ENCODE data around the gene FBLN1.
"Not testable (repeated sequence)": the region's sequence is repeated elsewhere in the genome, so short reads cannot be mapped to it uniquely, and the experiment has no call there.

The FBLN1 gene

DNA sequence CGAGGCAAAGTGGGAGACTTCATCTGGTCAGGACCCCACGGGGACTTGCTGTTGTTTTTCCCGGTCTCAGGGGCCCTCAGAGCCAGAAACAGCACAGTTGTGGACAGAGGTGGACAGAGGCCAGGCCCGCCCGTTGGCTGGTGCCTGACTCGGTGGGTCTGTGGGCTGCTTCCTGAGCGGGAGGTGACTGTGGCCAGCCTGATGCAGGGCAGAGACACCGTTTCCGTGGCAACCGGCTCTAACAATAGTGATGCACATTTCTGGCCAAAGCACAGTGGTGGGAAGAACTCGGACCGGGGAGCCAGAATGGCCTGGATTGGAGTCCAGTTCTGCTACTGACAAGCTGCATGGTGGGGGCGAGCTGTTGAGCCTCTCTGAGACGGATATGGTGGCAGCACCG is 110.3 kb downstream of the FBLN1 start:
- no peak for DNase-seq (ENCODE audit: low spot score)

DNA sequence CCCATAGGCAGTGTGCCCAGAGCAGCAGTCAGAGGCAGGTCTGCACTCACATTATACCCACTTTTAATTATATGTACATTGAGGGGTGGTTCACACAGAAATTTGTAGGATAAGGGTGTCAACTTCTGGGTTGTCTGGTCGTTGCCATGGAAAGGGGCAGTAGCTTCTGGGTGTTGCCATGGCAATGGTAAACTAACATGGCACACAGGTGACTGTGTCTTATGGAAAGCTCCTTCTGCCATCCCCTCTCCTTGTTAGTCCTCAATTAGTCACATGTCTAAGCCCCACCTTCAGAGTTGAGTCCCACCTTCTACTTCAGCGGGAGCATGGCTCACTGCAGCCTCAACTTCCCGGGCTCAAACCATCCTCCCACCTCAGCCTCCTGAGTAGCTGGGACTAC is 112.7 kb downstream of the FBLN1 start:
- DNase-seq (ENCODE audit: low spot score) = no peak

DNA sequence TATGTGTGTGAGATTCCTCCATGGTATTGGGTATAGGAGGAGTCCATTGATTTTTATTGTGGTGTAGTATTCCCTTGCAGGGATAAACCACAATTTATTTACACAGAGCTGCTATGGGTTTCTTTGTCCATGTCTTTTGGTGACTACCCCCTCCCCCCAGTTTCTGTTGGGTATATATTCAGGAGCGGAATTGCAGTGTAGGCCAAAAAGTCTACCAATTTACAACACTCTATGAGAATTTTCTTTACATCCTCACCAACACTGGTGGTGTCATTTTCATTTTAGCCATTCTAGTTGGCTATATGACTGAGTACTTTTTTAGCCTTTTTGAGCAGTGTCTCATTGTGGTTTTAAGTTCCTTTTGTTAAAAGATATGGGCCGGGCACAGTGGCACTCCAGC is 113.7 kb downstream of the FBLN1 start:
- DNase-seq (ENCODE audit: low spot score) = no peak

DNA sequence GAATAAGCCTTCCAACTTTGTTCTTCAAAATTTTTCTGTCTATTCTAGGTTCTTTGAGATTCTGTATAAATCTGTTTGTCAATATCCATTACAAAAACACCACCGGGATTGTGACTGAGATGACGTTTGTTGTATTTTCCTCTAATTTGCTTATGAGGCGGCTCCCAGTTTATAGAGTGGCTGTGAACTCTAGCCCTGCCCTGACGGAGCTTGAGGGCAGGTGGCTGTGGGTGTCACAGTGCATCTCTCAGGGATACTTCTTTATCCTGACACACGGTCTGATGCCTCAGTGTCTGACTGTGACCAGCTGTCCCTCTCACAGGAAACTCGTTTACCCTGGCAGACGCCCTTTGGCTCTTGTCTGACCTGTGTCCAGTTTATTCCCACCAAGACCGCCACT is 115.3 kb downstream of the FBLN1 start:
- no peak for DNase-seq (ENCODE audit: low spot score)

DNA sequence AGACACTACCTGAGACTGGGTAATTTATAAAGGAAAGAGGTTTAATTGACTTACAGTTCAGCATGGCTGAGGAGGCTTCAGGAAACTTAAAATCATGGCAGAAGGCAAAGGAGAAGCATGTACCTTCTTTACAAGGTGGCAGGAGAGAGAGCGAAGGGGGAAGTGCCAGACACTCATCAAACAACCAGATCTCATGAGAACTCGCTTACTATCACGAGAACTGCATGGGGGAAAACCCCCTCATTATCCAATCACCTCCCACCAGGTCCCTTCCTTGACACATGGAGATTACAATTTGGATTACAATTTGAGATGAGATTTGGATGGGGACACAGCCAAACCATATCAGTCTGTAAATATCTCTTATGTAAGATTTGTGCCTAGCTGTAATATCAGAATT is 118.0 kb downstream of the FBLN1 start:
- DNase-seq (ENCODE audit: low spot score) = no peak

DNA sequence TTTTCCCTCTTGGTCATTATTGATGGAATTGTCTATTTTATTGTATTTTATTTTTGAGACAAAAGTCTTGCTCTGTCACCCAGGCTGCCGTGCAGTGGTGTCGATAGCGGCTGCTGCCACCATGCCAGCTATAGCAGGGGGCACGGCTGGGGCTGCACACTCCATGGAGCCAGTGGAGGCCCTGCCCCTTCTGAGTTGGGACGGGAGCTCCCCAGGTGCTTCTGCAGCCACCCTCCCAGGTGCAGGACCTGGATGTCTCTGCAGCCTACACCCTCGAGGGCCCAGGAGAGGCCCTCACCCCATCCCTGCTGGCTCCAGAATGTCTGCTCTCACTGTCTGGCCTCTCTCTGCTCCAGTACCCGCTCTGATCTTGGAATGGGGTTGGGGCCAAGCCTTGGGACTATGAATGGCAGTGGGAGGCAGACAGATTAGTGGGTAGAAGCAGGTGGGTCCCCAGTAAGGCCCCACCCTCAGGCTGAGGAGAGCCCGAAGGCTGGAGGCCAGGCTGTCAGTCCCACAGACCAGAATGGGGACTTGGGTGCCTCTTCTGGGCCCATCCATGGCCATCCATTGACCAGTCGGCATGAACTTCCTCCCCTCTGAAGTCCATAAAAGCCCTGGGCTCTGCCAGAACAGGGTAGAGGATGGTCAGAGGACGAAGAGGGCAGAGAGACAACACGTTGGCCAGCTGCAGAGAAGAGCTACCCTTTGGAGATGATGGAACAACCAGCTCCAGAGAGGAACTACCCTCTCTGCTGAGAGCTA is 119.3 kb downstream of the FBLN1 start:
- DNase-seq (ENCODE audit: low spot score) = no peak

DNA sequence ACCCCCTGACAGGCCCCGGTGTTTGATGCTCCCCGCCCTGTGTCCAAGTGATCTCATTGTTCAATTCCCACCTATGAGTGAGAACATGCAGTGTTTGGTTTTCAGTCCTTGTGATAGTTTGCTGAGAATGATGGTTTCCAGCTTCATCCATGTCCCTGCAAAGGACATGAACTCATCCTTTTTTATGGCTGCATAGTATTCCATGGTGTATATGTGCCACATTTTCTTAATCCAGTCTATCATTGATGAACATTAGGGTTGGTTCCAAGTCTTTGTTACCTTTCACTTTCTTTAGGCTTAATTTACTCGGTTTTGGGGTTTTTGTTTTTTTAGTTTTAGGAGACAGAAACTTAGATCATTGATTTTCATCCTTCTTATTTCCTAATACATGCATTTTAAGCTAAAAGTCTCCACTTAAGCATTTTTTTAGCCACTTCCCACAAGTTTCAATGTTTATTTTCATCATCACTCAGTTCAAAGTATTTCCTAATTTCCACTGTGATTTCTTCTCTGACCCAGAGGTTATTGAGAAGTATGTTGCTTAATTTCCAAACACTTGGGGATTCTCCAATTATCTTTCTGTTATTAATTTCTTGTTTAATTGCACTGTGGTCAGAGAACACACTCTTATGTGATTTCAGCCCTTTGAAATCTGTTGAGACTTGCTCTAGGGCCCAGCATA is 120.9 kb downstream of the FBLN1 start:
- not testable (repeated sequence) for DNase-seq (ENCODE audit: low spot score)

DNA sequence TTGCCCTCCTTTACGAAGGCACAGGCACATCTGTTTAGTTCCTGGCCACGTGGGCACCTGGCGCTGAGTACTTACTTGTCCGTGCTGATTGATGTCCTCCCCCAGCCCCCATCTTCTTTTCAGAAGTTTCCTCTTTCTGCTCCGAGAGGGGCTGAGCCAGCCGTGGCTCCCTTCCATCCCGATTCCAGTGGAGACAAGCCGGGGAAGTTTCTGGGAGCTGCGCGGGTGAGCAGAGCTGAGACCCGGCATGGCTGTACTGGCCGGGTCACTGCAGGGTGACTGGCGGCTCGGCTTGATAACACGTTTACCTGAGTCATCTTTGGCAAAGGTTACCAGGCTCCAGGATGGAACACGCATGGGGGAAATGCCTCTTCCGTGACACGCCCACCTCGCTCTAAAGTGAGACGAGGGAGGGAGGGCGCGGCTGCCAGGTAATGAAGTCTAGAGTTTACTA is 123.5 kb downstream of the FBLN1 start:
- no peak for DNase-seq (ENCODE audit: low spot score)

DNA sequence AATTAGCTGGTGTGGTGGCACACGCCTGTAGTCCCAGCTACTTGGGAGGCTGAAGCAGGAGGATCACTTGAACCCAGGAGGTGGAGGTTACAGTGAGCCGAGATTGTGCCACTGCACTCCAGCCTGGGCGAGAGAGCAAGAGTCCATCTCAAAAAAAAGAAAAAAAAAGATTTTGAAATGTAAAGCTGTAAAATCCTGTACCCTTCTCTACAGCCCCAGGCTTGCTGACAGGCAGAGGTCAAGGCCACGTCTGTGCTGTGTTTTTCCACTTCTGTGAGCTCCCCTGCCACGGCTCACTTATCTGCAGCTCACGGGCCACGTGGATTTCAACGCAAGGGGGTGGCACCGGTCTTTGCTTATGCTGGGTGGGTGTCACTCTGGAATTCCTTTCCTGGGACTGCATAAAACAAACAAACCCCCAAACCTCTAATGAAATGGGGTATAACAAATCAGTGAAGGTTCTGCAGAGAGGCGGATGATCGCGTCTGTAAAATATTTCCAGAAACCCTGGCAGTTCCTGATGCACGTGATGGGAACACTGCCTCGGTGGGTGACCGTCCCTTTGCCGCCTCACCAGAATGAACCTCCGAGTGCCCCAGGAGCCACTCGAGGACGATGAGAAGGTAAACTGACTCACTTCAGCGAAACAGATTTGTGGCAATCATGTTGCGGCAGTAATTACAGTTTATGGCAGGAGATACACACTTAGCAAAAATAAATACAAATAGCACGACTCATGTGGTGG is 125.0 kb downstream of the FBLN1 start:
- no peak for DNase-seq (ENCODE audit: low spot score)

DNA sequence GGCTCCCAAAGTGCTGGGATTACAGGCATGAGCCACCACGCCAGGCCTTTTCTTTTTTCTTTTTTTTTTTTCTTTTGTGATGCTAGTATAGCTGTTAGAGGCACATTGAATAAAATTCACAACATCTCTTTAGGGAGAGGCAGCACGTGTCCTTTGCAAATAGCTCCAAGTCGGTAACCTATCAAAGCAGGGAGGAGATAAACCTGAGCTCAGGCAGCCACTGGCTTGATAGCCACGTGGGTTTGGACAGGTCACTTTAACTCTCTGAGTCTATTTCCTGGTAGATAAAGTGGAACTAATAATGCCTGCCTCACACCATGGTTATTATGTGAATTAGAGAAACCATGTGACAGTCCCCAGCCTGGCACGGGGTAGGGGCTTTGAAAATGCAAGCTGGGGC is 125.8 kb downstream of the FBLN1 start:
- DNase-seq (ENCODE audit: low spot score) = no peak

DNA sequence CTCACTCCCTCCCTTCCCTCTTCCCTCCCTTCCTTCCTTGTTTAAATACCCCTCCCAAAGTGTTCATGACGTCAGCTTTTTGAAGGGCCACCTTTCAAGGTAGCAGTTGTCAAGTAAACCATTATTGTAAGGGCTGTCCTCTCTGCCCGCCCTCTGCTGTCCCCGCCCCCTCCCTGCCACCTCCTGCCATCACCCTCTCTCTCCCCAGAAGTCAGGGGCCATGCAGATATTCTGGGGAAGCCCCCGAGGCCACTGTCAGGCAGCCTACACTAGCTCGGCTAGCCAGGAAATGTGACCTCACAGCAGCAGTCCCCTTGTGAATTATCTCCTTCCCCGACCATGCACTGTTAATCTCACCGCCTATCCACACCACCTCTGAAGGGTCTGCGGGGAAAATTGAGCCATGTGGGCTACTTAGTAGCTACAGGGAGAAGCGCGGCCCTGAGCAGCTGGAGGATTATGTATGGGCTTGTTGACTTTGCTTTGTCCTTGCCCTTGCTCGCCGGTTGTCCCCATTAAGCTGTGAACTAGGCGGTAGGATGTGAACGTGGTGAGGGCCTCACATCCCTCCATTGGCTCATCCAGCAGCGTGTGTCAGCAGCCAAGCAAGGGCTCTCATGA is 126.9 kb downstream of the FBLN1 start:
- DNase-seq (ENCODE audit: low spot score) = no peak

DNA sequence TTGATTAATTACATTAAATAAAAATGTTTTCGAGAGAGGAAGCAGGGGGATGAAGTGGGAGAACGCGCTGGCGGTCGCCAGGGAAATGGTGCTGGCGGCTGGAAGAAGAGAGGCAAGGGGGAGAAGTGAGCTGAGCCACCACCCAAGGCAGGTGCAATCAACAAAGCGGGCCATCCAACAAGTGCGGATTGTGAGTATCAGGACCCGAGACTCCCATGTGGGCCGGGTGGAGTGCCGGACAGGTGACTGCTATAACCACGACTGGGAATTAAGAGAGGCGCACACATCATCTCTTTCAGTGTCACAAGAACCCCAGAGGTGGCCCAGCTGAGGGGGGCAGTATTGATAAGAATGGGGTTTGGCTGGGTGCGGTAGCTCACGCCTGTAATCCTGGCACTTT is 127.8 kb downstream of the FBLN1 start:
- no peak for DNase-seq (ENCODE audit: low spot score)

DNA sequence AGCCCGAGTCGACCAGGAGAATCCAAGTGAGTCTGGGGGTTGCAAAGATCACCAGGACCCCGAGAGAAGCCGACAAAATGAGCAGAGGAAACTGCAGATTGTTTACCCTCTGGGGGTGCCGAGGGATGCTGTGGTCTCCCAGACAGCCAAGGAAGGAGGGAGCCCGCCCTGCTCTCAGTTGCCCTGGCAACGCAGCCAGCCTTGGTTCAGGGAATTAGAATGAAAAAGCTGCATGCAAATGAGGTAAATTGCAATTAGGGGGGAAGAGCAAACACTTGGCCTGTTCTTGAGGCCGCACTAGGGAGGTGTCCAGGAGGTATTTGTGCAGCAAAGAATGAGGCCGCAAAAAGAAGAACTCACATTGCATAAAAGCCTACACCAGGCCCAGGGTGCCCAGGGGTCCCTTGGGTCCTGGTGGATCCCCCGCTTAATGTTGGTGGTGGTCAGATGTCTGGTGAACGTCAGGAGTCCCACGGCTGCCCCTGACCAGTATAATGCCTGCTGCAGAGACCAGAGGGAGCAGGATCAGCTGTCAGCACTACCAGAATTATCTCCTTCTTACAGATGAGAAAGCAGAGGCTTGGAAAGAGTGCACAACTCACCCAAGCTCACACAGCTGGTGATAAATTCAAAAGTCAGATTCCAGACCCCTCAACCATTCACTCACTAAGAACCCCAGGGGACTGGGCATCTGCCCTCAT is 128.6 kb downstream of the FBLN1 start:
- no peak for DNase-seq (ENCODE audit: low spot score)

DNA sequence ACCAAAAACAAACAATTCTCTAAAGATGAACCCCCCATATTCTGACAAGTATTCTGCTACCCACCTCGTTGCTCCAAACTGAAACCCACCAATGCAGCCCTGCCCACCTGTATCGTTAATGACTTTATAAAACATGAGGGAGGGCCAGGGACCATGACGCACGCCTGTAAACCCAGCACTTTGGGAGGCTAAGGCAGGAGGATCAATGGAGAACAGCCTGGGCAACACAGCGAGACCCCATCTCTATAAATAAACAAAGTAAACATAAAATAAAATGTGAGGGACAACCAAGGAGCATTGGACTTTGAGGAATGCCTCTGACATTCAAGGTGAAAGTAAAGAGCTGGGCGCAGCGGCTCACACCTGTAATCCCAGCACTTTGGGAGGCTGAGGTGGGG is 129.2 kb downstream of the FBLN1 start:
- no peak for DNase-seq (ENCODE audit: low spot score)

DNA sequence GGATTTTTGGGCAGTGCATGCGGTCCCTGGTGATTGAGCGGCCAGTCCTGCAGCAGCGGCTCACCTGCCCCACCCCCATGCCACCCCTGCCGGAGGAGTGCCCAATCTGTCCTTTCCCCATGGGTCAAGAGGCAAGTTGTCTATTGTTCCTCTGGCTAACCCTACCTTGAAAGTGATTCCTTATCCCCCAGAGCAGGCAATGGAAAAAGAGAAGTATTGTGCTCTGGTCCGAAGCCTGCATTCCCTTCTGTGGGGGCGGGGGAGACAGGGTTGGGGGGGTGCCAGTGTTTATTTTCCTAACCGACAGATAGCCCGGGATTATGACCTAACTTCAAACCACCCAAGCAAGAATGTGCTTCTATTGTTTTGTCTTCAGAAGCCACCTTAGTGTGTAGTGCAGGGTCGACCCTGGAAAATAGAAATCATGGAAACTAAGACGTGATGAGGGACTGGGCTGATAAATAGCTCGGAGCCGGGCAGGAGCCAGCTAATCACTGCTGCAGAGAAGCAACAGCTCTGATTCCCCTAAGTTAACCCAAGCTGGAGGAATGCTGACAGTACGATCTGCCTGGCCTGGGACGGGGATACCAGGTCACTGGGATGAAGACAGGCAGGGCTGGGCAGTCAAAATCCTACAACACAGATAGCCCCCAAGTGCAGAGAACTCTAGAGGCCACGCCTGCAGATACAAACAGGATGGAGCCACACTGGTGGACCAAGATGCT is 130.3 kb downstream of the FBLN1 start:
- DNase-seq (ENCODE audit: low spot score) = no peak

DNA sequence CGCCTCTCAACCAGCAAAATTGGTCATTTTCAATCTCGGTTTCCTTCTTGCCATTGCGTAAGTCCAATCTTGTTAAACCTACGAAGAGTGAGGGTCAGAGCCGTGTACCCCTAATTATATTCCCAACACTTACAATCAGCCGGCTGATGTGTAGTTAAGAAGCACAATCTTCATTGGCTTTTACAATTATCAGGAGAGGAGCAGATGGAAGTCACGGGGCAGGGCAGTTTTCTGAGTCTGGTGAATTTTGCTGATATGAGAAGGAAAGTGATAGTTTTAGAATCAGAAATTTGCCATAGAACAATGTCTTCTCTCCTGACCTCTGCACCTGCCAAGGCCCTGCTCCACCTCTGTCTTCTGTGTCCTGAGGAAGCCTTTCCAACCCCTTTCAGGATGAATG is 134.0 kb downstream of the FBLN1 start:
- no peak for DNase-seq (ENCODE audit: low spot score)

DNA sequence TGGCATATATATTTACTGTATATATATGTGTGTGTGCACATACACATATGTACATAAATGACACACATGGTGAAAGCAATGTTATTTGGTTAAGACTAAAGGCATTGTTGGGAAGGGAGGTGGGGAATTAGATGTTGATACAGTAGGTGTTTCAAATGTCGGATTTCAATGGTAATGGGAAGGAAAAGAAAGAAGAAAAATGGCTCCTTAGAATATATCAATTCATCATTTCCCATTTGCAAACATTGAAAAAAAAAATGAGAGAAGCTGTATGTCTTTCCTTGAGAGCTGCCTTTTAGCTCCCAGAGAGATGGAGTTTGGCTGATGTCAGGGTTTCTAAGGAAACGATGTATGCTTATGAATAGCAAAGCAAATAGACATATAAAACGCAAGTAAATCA is 135.5 kb downstream of the FBLN1 start:
- no peak for DNase-seq (ENCODE audit: low spot score)

DNA sequence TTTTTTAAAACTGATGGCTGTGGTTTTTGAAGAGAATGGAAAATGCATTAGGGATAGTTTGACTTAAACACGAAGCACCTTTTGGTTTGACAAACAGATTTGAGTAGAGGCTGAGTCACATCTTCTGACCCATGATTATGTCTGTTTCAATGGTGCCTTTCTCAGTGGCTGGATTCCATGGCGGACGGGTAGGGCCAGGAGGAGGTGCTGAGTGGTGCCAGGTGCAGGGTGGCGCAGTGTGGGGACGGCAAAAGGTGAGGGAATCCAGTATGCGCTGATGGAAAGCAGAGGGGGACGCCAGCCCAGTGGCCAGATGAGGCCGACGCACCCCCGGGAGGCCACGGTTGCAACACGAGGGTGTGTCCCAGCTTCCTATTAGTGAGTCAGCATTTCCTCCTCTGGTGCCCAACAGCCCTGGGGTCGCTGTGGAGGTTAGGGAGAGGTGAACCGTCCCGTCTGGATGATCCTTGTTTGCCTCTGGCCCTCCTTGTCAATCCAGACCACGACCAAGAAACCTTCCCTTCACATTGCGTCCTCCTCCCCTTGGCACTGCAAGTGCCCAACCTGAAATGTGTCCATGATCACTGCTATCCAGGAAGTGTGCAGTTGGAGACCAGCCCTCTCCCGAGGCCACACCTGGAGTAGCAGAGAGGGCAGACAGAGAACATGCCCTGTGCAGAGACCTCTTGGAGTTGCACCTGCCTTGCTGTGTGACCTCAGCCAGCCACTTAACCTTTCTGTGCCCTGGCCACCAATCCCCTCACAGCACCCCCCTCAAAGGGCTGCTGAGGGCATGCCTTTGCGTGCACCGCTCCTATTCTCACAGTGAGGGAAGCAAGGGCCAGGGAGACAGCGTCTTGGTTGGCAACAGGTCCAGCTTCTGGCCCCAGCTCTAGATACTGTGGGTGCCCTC is 136.4 kb downstream of the FBLN1 start:
- DNase-seq (ENCODE audit: low spot score) = no peak

DNA sequence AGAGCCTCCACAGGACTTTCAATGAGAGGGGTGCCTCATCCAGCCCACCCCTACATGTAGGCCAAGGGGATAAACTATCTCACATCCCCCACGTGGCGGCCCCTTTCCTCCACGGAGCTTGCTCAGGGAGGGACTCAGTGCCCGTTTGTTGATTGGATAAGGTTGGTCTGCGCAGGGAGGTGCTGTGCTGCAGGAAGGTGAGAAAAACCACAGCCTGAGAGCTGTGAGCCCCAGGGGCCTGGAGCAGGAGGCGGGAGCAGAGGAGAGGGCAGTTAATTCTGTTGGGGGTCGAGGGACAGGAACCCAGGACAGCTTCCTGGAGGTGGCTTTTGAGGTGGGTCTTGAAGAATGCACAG is 137.0 kb downstream of the FBLN1 start:
- no peak for DNase-seq (ENCODE audit: low spot score)

DNA sequence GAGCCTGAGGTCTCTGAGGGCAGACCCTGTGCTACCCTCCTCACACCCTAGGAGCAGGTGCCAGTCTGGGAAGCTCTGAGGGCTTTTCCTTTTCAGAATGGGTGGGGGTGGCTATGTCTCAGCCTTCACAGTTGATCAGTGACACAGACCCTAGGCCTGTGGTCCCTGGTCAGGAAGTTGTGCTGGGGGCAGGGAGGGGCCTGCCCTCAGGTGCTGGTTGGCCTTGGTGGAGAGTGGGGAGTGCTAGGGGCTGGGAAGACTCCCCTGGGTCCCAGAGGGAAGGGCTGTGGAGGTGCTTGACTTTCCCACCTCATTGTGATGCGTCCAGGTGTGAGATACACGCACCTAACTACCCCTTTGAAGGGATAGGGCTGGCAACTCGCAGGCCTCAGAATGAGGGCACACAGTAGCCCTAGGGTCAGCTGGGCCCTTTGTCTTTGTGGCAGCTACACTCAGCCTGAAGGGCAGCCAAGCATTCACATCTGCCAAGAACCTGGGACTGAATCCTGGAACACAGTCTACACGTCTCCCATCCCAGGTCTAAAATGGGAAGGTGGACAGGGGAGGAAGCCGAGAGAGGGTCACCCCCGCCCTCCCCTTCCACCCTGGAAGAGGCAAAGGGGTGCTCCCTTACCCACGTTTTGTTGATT is 137.7 kb downstream of the FBLN1 start:
- DNase-seq (ENCODE audit: low spot score) = no peak

Measured in CD4-positive, alpha-beta T cell treated with Interleukin-2 at 100 ng/mL for 4 hours (primary cell).